Non-pigmented ciliary epithelial cell (primary cell): Measurements from ENCODE around the gene SRC.

Experiments
- DNase-seq: peaks from one replicate; pipeline ENCODE4 v3.0.0-alpha.2; 2010; ENCODE audit warnings: low read depth

Gene SRC

DNA sequence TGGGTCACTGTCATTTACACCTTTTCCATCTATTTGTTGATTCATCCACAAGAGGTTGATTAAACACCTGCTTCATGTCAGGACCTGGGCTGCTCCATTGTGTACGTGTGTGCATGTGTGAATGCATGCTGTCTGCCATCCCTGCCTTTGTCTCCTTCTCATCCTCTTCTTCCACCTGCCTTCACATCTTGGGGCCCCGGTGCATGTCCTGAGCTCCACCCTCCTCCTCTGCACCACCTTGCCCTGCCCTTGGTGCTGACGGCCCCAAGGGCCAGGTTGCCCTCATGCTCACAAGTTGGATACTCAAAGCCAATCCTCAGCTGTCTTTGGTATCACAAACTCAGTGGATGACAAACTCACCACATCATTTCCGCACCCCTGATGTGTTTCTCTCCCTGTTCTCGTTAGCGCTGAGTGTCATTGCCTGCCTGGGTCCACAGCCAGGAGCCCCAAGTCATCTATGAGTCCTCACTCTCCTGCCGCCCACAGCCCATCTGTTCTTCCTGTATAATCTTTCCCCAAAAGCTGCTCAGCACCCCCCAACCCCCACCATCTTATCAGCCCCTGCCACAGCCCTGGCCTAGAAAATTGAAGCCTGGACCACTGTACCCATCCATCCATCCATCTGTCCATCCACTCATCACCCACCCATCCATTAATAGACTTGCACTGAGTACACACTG is 85.0 kb downstream of the SRC start:
- no peak for DNase-seq

GRCh38 chr20:37431786-37432185 is 85.8 kb downstream of the SRC start:
- DNase-seq: no peak

GRCh38 chr20:37432606-37433005 is 86.7 kb downstream of the SRC start:
- DNase-seq: no peak

DNA sequence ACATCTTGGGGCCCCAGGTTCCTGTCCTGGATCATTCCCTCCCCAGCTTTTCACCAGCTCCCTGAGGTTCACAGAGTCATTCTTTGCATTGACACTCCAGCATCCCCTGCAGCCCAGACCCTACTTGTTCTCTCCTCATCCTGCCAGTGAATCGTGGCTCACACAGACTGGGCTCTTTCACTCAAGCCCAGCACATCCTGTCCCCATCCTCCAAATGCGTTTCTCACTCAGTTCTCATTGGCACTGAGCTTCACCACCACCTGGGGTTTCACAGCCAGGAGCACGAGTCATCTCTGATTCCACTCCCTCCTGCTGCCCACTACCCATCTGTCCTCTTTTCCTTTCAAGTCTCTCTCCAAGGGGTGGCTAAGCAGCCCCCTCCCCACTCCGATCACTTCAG is 89.7 kb downstream of the SRC start:
- DNase-seq: no peak

DNA sequence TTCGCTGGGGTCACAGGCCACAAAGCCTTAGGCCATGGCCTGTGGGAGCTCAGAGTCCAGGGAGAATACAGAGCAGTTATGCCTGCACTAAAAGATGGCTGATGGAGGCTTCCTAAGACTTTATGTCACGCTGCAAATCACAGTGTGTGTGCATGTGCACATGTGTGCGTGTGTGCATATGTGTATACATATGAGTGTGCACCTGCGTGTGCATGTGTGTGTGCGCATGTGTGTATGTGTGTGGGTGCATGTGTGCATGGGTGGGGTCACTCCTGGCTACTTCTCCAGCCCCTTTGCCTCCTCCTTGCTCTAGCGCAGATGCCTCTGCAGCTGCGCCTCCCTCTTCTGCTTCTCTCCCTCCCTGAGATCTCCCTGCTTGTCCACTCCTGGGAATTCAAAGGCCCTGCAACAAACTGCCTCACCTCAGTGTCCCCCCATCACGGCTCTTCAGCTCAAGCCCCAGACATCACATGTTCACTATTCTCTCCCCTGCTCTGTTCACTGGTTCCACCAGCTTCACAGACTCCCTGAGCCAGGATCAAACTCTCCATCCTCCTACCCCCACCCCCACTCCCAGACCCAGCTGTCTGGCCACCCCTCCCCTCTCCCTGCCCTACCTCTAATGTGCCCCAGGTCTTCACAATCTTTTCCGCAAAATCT is 90.7 kb downstream of the SRC start:
- DNase-seq: no peak

GRCh38 chr20:37437676-37438075 is 91.7 kb downstream of the SRC start:
- no peak for DNase-seq

DNA sequence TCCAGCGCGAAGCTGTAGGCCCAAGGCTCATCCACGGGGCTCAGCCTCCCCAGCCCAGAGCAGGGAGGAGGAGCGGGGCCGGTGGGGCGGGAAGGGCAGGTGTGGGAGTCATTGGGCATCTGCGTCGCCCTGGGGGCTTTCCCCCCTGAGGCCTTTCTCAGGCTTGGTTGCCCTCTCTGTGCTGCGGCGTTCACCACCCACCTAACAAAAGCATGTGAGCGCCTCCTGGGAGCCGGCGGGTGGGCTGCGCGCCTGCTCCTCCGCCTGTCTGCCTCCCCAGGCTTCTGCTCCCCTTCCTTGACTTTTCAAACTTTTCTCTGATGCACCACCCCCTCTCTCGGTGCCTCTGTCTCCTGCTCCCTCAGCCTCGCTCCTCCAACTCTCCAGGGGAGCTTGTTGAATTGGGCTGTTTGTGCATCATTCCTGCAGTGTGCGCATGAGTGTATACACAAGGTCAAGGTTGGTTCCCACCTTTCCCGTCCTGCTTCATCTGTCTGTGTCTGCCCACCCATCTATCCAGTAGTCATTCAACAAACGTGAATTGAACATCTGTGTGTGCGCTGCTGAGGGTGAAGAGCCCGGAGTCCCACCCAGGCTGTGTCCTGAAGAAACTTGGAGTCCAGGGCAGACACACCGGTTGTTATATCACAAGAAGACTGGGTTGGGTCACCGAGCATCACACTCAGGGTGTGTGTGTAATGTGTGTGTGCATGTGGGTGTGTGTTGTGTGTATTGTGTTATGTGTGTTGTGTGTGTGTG is 92.7 kb downstream of the SRC start:
- no peak for DNase-seq

GRCh38 chr20:37439223-37439933 is 93.4 kb downstream of the SRC start:
- no peak for DNase-seq

DNA sequence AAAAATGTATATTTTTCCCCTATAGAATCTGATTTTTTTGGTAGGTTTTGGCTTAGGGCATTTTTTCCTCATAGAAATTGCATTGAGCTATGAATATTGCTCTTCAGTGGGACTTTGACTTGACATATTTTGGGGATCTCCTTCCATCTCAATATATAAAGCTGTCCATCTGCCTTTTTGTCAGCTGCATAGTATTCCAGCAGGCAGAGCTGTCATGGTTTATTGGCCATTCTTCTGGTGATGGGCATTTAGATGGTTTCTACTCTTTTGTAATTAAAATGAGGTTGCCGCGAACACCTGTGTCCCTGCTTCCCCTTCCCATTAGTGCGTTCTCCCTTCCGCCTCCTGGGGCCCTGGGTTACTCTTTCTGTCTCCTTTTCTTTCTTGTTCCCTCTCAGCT is 95.1 kb downstream of the SRC start:
- DNase-seq: no peak

- DNase-seq: no peak
Observed at GRCh38 chr20:37442547-37442946, 96.6 kb downstream of the SRC start.

GRCh38 chr20:37442986-37443385 is 97.0 kb downstream of the SRC start:
- DNase-seq: no peak

- DNase-seq: no peak
Observed at GRCh38 chr20:37443596-37443995, 97.7 kb downstream of the SRC start.

GRCh38 chr20:37445041-37445440 is 99.1 kb downstream of the SRC start:
- DNase-seq: no peak

- no peak for DNase-seq
Observed at GRCh38 chr20:37446286-37447032, 100.5 kb downstream of the SRC start.

GRCh38 chr20:37447688-37448087 is 101.7 kb downstream of the SRC start:
- DNase-seq: no peak

DNA sequence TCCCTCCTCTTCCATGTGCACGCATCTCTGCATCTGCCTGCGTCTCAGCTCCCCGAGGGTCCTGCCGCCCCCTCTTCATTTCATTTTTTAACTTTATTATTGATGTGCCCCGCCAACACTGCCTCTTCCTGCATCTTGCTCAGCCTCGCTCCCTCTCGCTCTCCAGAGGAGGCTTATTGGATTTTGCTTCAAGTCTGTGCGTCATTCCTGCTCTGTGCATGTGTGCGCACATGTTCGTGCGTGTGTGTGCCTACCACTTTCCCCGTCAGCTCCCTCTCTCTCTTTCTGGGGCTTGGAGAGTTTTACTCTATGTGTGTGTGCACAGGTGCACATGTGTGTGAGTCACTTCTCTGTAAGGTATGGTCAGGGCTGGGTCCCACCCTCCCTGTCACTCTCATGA is 103.3 kb downstream of the SRC start:
- DNase-seq: no peak

- DNase-seq: no peak
Observed at GRCh38 chr20:37450344-37450743, 104.4 kb downstream of the SRC start.

DNA sequence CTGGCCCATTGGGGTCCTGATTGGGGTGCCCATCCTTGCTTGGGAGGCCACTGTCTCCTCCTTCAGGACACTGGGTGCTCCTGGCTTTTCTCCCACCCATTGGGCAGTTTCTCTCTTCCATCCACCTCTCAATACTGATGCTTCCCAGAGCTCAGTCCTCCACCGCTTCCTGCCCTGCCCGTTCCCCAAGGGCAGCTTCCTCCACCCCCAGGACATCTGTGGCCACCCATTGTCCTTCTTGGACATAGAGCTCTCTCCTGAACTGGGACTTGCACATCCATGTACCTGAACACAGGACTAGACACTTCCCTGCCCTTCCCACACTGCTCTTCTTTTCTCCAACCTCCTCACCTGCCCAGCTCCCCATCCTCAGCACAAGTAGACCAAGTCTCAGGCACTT is 105.7 kb downstream of the SRC start:
- no peak for DNase-seq

- no peak for DNase-seq
Observed at GRCh38 chr20:37452236-37452635, 106.3 kb downstream of the SRC start.

DNA sequence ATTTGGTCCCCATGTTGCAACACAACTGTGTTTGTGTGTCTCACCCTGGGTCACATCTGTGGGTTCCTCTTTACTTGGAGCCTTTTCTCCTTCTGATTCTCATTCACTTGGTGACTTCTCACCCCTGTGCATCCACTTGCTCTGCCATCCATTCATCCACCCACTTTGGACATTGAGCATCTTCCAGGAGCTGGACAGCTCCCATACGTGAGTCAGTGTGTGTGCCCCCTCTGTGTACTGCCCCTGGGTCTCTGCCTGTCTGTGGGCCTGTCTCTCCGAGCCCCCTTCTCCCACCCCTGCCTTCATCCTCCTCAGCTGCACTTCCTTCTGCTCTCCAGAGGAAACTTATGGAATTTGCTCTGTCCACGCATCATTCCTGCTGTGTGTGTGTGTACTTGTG is 107.3 kb downstream of the SRC start:
- DNase-seq: no peak

GRCh38 chr20:37453836-37454235 is 107.9 kb downstream of the SRC start:
- DNase-seq: no peak
